Measurements from ENCODE around the gene TAGAP.

DNA sequence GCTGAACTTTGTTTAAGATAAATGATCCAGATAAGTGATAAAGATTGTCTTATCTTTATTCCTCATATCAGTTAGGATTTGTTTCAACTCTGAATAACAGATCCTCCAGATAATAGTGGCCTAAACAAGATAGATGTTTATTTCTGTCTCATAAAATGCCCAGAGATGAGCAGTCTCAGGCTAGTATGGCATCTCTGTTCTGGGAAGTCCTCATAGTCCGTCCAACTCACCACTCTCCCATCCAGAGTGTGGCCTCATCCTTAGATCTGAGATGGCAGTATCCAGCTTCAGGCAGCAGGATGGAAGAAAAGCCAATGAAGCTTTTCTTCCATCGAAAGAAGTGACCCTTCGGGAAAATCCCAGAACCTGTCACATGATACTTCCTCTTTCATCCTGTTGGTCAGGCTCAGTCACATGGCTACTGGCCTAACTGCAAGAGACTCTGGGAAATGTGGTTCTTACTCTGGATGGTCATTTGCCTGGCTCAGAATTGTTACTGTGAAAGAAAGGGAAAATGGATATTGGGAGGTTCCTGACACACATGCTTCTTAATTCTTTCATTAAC lies 29.4 kb upstream of the TAGAP start:
- no peak for TF ChIP-seq CTCF (IDR thresholded peaks at IDR 0.05)
- TF ChIP-seq EZH2 (IDR thresholded peaks at IDR 0.05; ENCODE audit: borderline replicate concordance, insufficient read depth, low read depth, low read length, poor library complexity, severe bottlenecking): no peak
